Measurements from ENCODE around the gene TP53I11. TPM values are rescaled to one million over a fixed set of nuclear protein-coding genes. Genes with fewer than 3 reads are reported as not detected.
A peak's percentile ranks its signal among the peaks of the same experiment; 100 is the strongest.

TP53I11 gene
- total and polyA plus RNA-seq, 2 of the 13 experiments (the other 11 are each of a cell fraction or from before 2014, with no cell fraction given) = not detected

DNA sequence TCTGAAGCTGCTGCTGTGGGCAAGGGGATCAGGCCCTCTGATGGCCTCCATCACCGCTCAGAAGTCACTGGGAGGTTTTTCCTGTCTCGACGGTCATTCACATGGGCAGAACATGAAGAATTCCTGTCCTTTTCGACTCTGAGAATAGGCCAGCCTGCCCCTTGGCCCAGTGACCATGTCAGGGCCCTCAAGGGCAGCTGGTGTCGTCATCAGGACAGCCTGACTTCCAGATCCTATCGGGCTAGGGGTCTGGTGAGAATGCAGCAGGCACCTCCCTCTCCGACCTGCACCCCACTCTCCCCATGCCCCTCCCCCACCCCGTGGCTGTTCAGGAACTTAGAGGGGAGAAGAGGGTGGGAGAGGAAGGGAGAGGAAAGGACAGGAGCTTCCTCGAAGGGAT, 3.6 kb downstream of the TP53I11 start:
- Histone ChIP-seq H3K79me2 (ENCODE audit: insufficient read depth, low read length) (no peaks in the 10 kb centered on the region), H3K4me1 (ENCODE audit: insufficient read depth, low read length) (peaks cover 4% of the 10 kb centered on the region), H3K36me3 (replicated peaks in 1 of 2; ENCODE audit: control insufficient read depth in 1 of 2, insufficient read depth in 2 of 2, low read length in 2 of 2) (no peaks in the 10 kb centered on the region), H3K9me3 (ENCODE audit: low read length) (no peaks in the 10 kb centered on the region), H3K27ac (ENCODE audit: extremely low read length, insufficient read depth, low read length) (no peak overlapping the region), H2AFZ (ENCODE audit: low read length) (no peak overlapping the region), H4K20me1 (ENCODE audit: insufficient read depth, low read length) (no peaks in the 10 kb centered on the region), H3K4me3 (replicated peaks in 1 of 3; ENCODE audit: insufficient read depth in 1 of 3, low read depth in 2 of 3, low read length in 3 of 3) (no peak overlapping the region), H3K4me2 (ENCODE audit: low read depth, low read length) (no peak overlapping the region), H3K9ac (ENCODE audit: insufficient read depth, low read depth, low read length) (no peak overlapping the region), H3K27me3 (ENCODE audit: control insufficient read depth in 1 of 2, insufficient read depth in 2 of 2, low read length in 2 of 2) (peaks cover 4 to 33% of the 10 kb centered on the region in 2 experiments; a peak in 4 of 5 replicates)
- ChIA-PET POLR2A (no interaction called here), CTCF (ENCODE audit: low intra/inter-chr PET ratio, low total read pairs) (no interaction called here)
- in situ Hi-C loops (cut with HindIII; ENCODE audit: extremely low pct_ligation_motif_present, low pct_unique_long_range_greater_than_20kb) = no loop called here
- TF ChIP-seq JUND (CRISPR knock-in tag; IDR thresholded peaks at IDR 0.05) (no peak), CREB1 (IDR thresholded peaks at IDR 0.05) (peak; percentile 54; the same call in 1 of the 2 replicates), CREB1 (CRISPR knock-in tag; IDR thresholded peaks at IDR 0.05) (no peak)
- 4% methylated on average over 4 of the region's 9 CpGs for WGBS (ENCODE audit: low lambda C conversion rate)
- no peak for FAIRE-seq
- BruUV-seq (replicated peaks) = no TSS peak
- intact Hi-C loops (cut with micrococcal nuclease; ENCODE audit: unreplicated experiment) = no loop called here
- DNase-seq (ENCODE audit: low spot score) = no peak
- no peak for ATAC-seq

DNA sequence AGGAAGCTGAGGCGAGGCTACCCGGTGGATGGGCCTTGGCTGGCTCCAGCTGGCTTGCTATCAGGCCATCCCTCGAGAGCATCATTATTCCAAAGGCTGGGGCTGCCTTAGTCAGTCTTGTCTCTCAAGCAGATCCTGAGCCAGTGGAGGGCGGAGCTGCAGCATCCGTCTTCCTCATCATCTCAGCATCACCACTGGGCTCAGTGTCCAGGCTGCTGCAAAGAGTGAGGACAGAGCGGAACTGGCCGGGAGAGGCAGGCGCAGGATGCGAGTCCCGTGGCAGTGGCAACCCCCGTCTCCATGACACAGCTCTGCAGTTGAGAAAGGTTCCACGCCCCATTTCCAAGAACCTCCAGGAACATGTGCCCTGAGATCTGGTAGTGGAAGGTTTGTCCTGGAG, 4.4 kb downstream of the TP53I11 start:
- no peaks in the 10 kb centered on the region for H4K20me1 ChIP-seq (ENCODE audit: insufficient read depth, low read length)
- H2AFZ ChIP-seq (ENCODE audit: low read length) = no peak overlapping the region
- BruUV-seq (replicated peaks) = no TSS peak
- no peaks in the 10 kb centered on the region for H3K79me2 ChIP-seq (ENCODE audit: insufficient read depth, low read length)
- H3K4me1 ChIP-seq (ENCODE audit: insufficient read depth, low read length) = no peaks in the 10 kb centered on the region
- H3K36me3 ChIP-seq (replicated peaks in 1 of 2; ENCODE audit: control insufficient read depth in 1 of 2, insufficient read depth in 2 of 2, low read length in 2 of 2) = no peaks in the 10 kb centered on the region
- no peak overlapping the region for H3K9ac ChIP-seq (ENCODE audit: insufficient read depth, low read depth, low read length)
- peaks cover 4 to 30% of the 10 kb centered on the region in 2 experiments; a peak in 4 of 5 replicates for H3K27me3 ChIP-seq (ENCODE audit: control insufficient read depth in 1 of 2, insufficient read depth in 2 of 2, low read length in 2 of 2)
- H3K27ac ChIP-seq (ENCODE audit: extremely low read length, insufficient read depth, low read length) = no peak overlapping the region
- in situ Hi-C loops (cut with HindIII; ENCODE audit: extremely low pct_ligation_motif_present, low pct_unique_long_range_greater_than_20kb) (no loop called here), intact Hi-C loops (cut with micrococcal nuclease; ENCODE audit: unreplicated experiment) (no loop called here)
- FAIRE-seq = no peak
- WGBS (ENCODE audit: low lambda C conversion rate) = 9% methylated on average over 7 of the region's 12 CpGs
- H3K4me2 ChIP-seq (ENCODE audit: low read depth, low read length) = no peak overlapping the region
- ChIA-PET POLR2A (no interaction called here), CTCF (ENCODE audit: low intra/inter-chr PET ratio, low total read pairs) (no interaction called here)
- no peak for DNase-seq (ENCODE audit: low spot score)
- H3K9me3 ChIP-seq (ENCODE audit: low read length) = no peaks in the 10 kb centered on the region
- H3K4me3 ChIP-seq (replicated peaks in 1 of 3; ENCODE audit: insufficient read depth in 1 of 3, low read depth in 2 of 3, low read length in 3 of 3) = no peak overlapping the region
- ATAC-seq = no peak
- no peak for TF ChIP-seq ZNF605 (CRISPR knock-in tag; IDR thresholded peaks at IDR 0.05)

All from HepG2 (cell line).